DOHH2 (cell line): ENCODE results near the gene HK3.

Experiments used
- H3F3A ChIP-seq: fragments of 200-600 bp; sonication (generic), shearing (Covaris generic); 2 replicates; pipeline ENCODE4 v1.6.0; 2016; ENCODE audit warnings: antibody characterized with exemption, mild to moderate bottlenecking; ENCODE audit not compliant: control insufficient read depth, insufficient read depth
- H3K27ac ChIP-seq: fragments of 200-600 bp; sonication (generic); 2 replicates; pipeline ENCODE4 v1.5.1; 2014; ENCODE audit warnings: low read depth, mild to moderate bottlenecking, low read length, moderate library complexity
- H3K27me3 ChIP-seq: fragments of 200-600 bp; sonication (generic); 2 replicates; pipeline ENCODE4 v1.6.1; 2014; ENCODE audit warnings: mild to moderate bottlenecking, low read length, mixed read lengths; ENCODE audit not compliant: control insufficient read depth
- H3K36me3 ChIP-seq: fragments of 200-600 bp; sonication (generic); 2 replicates; pipeline ENCODE4 v1.6.1; 2014; ENCODE audit warnings: mild to moderate bottlenecking, low read length, moderate library complexity, mixed read lengths; ENCODE audit not compliant: control insufficient read depth
- H3K4me1 ChIP-seq: fragments of 200-600 bp; sonication (generic); 2 replicates; pipeline ENCODE4 v1.6.1; 2014; ENCODE audit warnings: mild to moderate bottlenecking, low read length, mixed read lengths; ENCODE audit not compliant: control insufficient read depth
- H3K4me2 ChIP-seq: fragments of 200-600 bp; sonication (generic); 2 replicates; pipeline ENCODE4 v1.6.0; 2014; ENCODE audit warnings: mild to moderate bottlenecking, low read length, moderate library complexity
- H3K4me3 ChIP-seq: fragments of 200-600 bp; sonication (generic); 2 replicates; pipeline ENCODE4 v1.5.1; 2014; ENCODE audit warnings: mild to moderate bottlenecking, low read length, mixed read lengths
- H3K79me2 ChIP-seq: fragments of 200-600 bp; sonication (generic); 2 replicates; pipeline ENCODE4 v1.6.1; 2014; ENCODE audit warnings: mild to moderate bottlenecking, low read length, mixed read lengths; ENCODE audit not compliant: control insufficient read depth
- H3K9me2 ChIP-seq: fragments of 200-600 bp; sonication (generic); replicated peaks from 2 replicates; pipeline ENCODE4 v1.6.1; 2014; ENCODE audit warnings: mild to moderate bottlenecking, low read length, mixed read lengths; ENCODE audit not compliant: control insufficient read depth
- H3K9me3 ChIP-seq: fragments of 200-600 bp; sonication (generic); 2 replicates; pipeline ENCODE4 v1.6.1; 2014; ENCODE audit warnings: antibody characterized with exemption, low read length, mixed read lengths; ENCODE audit not compliant: control insufficient read depth, insufficient read depth
- H4K20me1 ChIP-seq: fragments of 200-600 bp; sonication (generic); 2 replicates; pipeline ENCODE4 v1.6.0; 2014; ENCODE audit warnings: low read depth, mild to moderate bottlenecking, antibody characterized with exemption, low read length, moderate library complexity; ENCODE audit not compliant: control insufficient read depth, insufficient read depth
- CTCF ChIP-seq: fragments of 200-600 bp; sonication (generic); IDR thresholded peaks from one replicate; pipeline ENCODE4 v1.5.1; 2014; ENCODE audit warnings: antibody characterized with exemption, mild to moderate bottlenecking, low read depth, low read length; ENCODE audit not compliant: poor library complexity, severe bottlenecking
- EZH2phosphoT487 ChIP-seq: fragments of 200-600 bp; sonication (generic); IDR thresholded peaks from 2 replicates; pipeline ENCODE4 v1.6.1; 2017; ENCODE audit warnings: borderline replicate concordance, mild to moderate bottlenecking, antibody characterized with exemption, low read length, moderate library complexity, mixed read lengths

HK3 gene

GRCh38 chr5:176832162-176832561, 67.0 kb downstream of the HK3 start:
- Histone ChIP-seq H3K27me3 (peaks cover 4% of the 10 kb centered on the region), H3K79me2 (no peaks in the 10 kb centered on the region), H3K36me3 (no peaks in the 10 kb centered on the region), H3K4me1 (no peaks in the 10 kb centered on the region), H3K27ac (no peak overlapping the region), H3K9me3 (no peaks in the 10 kb centered on the region), H3F3A (no peaks in the 10 kb centered on the region), H4K20me1 (no peaks in the 10 kb centered on the region), H3K9me2 (no peaks in the 10 kb centered on the region), H3K4me3 (no peak overlapping the region), H3K4me2 (no peak overlapping the region)
- TF ChIP-seq CTCF, result no peak
- TF ChIP-seq EZH2phosphoT487, result no peak

DNA sequence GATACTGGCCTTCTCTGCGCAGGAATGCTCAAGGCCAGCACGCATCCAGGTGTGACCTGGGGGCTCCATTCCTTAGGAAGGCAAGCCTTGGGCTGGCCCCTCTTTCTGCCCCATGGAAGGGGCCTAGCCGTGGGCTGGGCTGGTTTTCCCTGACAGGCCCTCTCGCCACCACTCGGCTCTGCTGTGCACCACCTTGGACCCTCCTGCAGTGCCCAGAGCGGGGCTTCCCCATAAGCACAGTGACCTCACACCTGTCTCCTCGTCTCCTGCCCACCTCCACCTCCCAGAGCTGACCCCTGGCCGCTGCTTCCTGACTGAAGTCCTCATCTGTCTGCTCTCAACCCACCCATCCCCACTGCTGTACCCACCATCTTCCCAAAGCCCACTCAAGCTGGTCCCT, 67.7 kb downstream of the HK3 start:
- Histone ChIP-seq H3K4me1 (no peaks in the 10 kb centered on the region), H3K4me3 (no peak overlapping the region), H3K36me3 (no peaks in the 10 kb centered on the region), H3F3A (no peaks in the 10 kb centered on the region), H3K27me3 (peaks cover 4% of the 10 kb centered on the region), H4K20me1 (no peaks in the 10 kb centered on the region), H3K4me2 (no peak overlapping the region), H3K27ac (no peak overlapping the region), H3K79me2 (no peaks in the 10 kb centered on the region), H3K9me2 (no peaks in the 10 kb centered on the region), H3K9me3 (no peaks in the 10 kb centered on the region)
- TF ChIP-seq CTCF (no peak), EZH2phosphoT487 (no peak)

GRCh38 chr5:176830995-176831423, 68.1 kb downstream of the HK3 start:
- no peaks in the 10 kb centered on the region for H3K9me2 ChIP-seq
- TF ChIP-seq EZH2phosphoT487, result no peak
- no peak for TF ChIP-seq CTCF
- no peak overlapping the region for H3K4me2 ChIP-seq
- H3K9me3 ChIP-seq, result no peaks in the 10 kb centered on the region
- no peaks in the 10 kb centered on the region for H3K36me3 ChIP-seq
- no peak overlapping the region for H3K4me3 ChIP-seq
- no peaks in the 10 kb centered on the region for H3F3A ChIP-seq
- no peaks in the 10 kb centered on the region for H3K4me1 ChIP-seq
- H3K27me3 ChIP-seq, result peaks cover 4% of the 10 kb centered on the region
- H4K20me1 ChIP-seq, result no peaks in the 10 kb centered on the region
- H3K79me2 ChIP-seq, result no peaks in the 10 kb centered on the region
- no peak overlapping the region for H3K27ac ChIP-seq
